CD1c-positive myeloid dendritic cell (primary cell): Measurements from ENCODE around the gene DNLZ.
A peak's percentile ranks its signal among the peaks of the same experiment; 100 is the strongest.
"Not testable (repeated sequence)": the region's sequence is repeated elsewhere in the genome, so short reads cannot be mapped to it uniquely, and the experiment has no call there.

Experiments
- DNase-seq: peaks from one replicate; pipeline ENCODE4 v3.0.0-alpha.2; 2016; ENCODE audit errors: extremely low spot score

DNLZ gene

DNA sequence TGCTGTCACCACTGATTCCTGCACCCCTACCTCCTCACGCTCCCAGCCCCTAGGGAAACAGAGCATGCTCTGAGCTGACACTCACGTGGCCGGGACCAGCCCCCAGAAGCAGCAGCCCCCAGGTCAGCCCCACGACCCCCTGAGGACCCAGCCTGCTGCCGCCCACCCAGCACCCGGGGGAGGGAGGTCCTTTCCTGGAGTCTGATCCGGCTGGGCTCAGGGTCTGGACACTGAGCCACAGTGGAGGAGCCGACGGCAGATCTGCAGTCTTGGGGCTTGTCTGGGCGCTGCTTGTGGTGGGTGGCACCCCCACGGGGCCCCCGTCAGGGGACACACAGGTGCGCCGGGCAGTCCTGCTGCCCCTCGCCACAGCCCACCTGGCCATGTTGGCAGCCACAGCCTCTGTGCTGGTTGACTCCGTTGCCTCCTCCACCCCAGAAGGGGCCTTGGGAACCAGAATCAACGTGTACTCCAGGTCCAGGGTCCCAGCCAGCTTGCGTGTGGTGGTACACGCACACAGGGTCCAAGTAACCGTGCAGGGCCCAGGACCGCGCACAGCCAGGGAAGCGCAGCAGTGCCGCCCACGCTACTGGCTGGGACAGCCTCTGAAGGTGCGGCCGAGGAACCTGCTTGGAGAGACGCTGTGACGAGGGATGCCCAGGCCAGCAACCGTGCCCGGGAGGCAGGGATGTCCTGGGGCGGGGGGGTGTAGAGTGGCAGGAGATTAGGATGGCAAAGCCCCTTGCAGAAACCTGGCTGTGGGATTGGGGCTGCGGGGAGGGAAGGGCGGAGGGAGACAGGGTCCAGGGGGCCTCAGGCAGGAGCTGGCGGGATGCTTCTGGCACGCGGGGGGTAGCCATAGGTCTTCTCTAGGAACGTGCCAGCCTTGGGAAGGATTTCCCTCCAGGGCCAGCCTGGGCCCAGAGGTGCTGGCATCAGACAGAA, 3.5 kb downstream of the DNLZ start:
- DNase-seq = no peak

DNA sequence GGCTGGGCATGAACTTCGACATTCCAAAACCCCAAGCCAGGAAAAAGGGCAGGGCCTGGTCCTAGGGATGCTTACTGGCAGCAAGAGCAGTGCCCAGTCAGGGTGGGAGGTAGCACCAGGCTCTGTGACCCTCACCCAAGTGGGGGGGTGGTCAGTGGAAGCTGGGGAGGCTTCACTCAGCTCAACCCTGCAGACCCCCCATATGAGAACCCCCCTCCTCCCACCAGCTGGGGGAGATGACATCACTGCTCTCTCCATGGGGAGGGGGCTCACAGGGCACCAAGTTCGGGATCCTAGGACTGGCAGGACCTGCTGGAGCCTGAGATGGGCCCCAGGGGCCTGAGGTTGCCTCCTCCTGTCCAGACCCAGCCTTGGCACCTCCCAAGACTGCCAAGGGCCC, 4.7 kb downstream of the DNLZ start:
- no peak for DNase-seq

DNA sequence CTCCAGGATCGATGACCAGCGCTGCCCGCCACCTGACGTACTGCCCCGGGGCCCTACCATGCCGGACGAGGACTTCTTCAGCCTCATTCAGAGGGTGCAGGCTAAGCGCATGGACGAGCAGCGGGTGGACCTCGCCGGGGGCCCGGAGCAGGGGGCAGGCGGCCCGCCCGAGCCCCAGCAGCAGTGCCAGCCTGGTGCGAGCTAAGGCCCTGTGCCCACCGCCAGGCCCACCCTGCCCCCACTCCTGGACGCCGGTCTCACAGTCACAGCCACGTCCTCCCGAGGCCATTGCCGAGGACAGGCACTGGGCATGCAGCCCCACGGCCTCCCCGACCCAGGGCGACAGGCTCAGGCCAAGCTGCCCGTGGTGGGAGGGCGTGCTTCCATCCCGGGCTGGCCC, 5.5 kb downstream of the DNLZ start:
- no peak for DNase-seq

DNA sequence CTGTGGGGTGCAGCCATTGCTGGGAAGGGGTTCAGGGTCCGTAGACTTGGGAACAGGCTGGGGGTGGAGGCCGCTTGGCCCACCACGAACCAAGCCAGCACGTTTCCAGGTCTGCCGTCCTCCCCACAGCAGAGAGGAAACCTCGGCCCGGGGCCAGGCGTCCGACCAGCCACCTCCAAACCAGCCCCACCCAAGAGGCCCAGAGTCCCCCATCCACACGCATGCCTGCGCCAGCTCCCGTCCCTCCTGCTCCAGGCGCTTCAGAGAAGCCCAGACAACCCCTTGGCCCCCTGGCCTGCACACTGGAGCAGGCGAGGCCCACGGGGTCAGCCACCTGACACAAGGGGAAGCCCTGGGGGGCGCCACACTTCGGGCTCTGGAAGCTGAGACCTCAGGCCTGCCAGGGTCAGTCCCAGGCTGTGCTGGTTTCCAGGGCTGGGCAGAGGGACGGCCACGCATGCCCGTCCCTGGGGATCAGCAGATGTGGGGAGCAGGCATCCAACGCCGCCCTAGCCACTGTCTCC, 6.3 kb downstream of the DNLZ start:
- no peak for DNase-seq

DNA sequence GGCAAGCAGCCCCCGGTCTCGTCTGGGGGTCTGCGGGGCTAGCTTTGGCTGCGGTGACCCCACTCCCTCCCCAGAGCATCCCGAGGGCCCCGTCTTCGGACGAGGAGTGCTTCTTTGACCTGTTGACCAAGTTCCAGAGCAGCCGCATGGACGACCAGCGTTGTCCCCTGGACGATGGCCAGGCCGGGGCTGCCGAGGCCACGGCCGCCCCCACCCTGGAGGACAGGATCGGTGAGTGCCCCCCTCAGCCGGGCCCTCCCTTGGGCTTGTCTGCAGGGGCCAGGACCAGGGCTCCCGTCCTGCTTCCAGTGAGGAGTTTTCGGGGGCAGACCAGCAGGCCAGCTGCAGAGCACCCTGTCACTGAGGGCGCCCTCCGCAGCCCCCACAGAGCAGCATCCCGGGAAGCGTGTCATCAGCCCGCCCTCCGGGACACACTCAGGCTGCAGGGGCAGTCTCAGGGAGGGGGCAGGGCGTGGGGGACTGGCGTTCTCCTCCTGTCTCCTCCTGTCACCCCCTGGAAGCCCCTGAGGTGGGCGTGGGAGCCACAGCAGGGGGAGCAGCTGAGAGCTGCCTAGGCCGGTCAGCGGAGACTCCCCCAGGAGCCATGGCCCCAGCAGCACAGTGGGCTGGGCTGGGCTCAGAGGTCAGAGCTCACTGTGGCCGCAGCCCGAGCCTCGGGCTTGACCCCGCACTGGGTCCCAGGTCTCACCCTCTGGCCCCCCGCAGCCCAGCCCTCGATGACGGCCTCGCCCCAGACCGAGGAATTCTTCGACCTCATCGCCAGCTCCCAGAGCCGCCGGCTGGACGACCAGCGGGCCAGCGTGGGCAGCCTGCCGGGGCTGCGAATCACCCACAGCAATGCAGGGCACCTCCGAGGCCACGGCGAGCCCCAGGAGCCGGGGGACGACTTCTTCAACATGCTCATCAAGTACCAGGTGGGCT, 7.7 kb downstream of the DNLZ start:
- no peak for DNase-seq

DNA sequence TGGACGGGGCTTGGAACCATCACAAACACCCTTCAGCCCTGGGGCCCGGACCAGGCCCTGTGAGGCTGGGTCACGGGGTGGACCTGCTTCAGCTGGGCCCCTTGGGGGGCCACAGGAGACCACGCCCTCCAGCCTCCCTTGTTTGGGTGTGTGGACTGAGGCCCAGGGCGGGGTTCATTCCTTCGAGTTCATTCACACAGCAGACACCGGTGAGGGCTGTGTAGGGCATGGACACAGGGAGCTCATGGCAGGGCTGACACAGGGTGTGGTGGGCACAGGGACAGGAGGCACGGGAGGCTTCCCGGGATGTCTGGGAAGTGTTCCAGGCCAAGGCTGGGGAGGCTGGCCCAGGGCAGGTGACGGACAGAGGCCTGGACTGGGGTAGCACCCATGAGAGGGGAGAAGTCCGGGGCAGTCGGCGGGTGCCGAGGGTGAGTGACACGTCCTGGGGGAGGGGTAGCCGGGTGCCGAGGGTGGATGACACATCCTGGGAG, 8.9 kb downstream of the DNLZ start:
- DNase-seq = no peak

DNA sequence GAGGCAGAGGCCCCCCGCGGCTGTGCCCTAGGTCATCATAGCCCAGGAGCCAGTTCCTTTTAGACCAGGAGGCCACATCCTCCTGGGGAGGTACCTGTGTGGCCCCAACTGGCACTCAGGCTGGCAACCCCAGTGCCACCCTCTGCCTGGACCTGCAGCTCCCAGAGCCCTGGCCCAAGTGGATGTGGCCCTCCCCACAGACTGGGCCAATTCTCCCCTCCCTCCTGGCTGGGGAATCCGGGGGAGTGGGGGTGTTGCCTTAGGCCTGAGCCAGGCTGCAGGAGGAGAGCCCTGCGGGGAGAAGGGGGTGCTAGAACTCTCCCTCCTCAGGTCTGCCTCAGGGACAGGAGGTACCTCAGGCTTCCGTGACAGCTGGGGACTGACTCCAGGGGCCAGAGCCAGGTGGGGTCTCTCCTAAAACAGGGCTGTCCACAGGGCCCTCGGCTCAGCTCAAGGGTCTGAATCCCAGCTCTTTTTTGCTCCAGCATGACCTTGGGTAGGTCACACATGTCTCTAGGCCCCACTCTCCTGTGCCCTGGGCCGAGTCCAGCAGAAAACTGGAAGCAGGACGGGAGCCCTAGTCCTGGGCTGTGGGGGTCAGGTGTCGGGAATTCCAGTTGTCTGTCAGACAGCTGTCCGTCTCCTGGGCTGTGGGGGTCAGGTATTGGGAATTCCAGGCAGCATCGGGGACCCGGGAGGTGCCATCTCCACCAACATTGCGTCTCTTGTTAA, 9.6 kb downstream of the DNLZ start:
- DNase-seq = no peak

DNA sequence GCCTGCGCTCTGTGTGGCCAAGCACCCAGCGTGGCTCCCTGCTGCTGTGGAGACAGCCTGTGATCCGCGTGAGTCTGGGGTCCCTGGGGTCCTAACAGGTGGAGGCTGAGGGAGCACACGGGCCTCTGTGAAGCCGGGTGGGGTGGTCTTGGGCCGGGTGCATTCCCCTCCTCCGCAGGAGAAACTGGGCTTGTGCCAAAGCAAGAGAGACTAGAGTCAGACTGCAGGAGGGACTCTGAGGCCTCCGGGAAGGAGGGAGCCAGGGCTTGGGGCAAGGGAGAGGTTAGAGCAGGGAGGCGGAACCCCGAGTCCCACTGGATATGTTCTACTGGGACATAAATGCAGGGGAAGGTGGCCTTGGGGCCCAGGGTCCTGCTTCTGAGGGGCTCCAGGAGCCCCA, 10.5 kb downstream of the DNLZ start:
- DNase-seq = no peak

DNA sequence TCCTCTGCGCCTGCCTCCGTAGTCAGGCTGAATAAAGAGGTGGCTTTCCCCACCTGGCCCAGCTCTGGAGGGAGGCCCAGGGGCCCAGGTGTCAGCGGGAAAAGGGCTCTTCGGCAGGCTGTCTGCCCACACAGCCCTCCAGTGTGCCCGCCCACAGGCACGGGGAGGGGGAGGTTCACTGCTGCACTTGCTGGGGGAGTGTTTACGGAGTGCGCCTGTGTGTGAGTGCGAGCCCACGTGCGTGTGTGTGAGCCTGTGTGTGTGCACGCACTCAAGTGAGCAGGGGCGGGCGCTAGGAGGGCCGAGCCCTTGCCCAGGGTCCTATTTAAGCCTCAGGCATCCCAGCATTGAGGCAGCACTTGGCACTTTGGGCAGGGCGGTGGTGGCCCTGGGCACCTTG, 10.9 kb downstream of the DNLZ start:
- DNase-seq = no peak

DNA sequence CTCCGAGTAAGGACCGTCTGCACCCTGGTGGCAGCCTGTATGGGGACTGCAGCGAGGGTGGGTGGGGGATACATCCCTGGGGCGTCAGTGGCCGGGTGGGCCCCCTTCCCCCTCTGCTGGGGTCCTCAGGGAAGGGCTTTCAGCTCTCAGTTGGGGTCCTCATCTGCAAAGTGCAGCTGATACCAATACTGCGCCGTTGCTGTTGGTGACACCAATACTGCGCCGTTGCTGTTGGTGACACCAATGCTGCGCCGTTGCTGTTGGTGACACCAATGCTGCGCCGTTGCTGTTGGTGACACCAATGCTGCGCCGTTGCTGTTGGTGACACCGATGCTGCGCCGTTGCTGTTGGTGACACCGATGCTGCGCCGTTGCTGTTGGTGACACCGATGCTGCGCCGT, 11.7 kb downstream of the DNLZ start:
- DNase-seq = not testable (repeated sequence)

DNA sequence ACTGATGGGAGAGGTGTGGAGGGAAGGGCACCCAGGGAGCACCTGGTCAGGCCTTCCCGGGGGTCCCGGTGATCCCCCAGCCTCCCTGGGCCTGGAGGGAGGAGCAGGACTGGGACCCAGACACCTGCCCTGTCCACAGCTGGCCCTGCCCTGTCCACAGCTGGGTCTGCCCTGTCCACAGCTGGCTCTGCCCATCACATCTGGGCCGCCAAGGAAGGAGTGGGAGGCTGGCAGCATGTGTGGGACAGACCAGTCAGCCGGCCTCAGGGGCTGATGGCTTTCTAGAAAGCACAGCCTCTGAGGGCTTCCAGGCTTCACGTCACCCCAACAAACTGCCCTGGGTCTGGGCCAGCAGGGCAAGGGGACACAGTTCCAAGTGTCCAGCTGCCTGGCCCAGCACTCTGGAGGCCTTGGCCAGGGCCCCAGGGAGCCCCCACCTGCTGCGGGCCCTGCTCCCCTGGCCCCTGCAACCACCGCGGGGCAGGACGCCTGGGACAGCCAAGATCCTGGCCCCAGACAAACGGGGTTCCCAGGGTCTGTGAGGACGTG, 12.2 kb downstream of the DNLZ start:
- no peak for DNase-seq

DNA sequence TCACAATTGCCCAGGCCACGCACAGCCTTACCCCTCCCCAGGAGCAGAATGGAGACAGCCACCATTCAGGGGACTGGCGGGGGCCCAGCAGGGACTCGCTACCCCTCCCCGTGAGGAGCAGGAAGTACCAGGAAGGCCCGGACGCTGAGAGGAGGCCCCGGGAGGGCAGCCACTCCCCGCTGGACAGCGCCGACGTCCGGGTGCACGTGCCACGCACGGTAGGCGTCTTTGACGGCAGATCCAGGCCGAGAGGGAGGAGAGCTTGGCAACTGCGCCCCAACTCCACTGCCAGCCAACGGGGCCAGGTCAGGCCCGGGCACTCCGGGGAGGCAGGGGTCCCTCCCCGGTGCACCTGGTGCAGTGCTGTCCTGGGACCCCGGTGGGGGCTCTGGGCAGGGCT, 14.0 kb downstream of the DNLZ start:
- no peak for DNase-seq

DNA sequence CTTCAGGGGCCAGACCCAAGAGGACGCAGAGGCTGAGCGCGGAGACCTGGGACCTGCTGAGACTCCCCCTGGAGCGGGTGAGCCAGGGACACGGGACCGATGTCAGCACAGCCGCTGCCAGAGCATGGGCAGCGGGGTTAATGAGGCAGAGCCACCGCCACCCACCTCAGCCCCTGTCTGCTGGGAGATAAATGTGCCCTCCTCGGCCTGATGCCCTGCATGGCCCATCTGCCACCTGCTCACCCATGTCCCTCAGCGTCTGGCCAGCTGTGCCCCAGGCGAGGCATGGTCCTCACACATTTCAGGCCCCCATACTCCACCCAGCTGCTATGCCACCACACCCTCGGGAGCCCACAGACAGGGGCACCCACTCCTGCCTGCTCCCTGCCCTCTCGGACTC, 14.9 kb downstream of the DNLZ start:
- no peak for DNase-seq

DNA sequence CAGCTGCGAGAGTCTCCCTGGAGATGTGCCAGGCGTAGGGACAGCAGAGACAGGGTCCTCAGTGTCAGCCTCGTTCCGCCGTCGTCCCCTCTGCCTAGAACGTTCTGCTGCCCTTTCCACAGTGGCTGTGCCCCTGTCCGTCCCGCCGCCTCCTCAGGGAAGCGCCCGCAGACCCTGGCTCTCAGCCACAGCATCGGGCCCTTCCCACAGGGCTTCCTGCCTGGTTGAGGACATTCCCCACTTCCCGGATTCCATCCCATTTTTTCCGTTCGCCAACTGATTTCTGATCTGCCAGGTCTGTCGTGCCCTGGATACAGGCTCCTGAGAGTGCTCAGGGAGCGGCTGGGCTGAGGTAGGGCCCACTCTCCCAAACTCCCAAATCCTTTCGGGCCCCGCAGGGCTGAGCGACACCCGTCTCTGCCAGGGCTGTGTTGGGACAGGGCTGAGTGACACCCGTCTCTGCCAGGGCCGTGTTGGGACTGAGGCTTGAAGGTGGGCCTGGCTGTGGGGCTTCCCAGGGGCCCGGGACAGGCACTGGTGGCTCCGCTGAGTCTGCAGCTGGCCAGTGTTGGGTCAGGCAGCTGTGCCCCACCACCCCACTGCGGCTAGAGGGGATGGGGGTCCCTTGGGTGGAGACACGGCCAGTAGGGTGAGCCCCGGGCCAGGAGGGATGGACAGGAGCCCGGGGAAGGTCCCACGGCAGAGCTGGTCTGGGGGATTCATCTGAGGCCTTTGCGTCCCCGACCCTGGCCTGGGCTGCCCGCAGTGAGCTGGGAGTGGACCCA, 15.9 kb downstream of the DNLZ start:
- no peak for DNase-seq

DNA sequence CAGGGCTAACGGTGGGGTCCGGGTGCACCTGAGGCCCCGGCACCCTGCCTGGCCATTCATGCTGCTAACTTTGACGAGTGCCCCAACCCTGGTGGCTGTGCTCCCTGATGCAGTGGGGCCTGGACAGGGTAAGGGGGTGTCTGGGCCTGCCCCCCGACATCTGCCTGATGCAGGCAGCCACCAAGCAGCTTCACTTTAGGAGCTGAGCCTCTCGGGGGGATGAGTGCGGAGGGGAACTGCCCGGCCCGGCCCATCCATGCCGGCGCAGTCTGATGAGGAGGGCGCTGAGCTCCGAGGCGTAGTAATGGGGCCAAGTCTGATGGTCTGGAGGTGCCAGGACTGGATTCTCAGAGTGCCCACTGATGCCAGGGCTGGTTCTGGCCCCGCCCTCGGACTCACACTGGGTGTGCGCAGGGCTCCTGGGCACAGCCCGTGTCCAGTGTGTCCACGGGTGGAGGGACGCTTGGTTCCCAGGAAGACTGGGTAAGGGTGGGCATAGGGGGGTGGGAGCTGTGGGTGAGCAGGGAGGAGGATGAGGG, 16.5 kb downstream of the DNLZ start:
- DNase-seq = no peak

DNA sequence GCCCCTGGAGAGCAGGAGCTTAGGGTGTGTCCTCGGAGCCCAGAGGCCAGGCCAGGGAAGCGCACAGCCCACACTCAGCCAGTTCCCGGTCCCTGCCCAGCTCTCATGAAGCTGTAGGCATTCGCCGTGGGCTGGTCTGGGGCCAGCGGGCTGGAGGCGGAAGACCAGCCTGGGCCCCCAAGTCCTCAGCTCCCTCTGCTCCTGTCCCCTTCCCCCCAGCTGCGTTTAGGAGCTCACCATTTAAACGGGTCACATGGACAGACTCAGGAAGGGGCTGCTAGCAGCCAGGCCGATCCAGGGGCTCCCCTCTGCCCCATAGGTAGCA, 17.4 kb downstream of the DNLZ start:
- DNase-seq = no peak

DNA sequence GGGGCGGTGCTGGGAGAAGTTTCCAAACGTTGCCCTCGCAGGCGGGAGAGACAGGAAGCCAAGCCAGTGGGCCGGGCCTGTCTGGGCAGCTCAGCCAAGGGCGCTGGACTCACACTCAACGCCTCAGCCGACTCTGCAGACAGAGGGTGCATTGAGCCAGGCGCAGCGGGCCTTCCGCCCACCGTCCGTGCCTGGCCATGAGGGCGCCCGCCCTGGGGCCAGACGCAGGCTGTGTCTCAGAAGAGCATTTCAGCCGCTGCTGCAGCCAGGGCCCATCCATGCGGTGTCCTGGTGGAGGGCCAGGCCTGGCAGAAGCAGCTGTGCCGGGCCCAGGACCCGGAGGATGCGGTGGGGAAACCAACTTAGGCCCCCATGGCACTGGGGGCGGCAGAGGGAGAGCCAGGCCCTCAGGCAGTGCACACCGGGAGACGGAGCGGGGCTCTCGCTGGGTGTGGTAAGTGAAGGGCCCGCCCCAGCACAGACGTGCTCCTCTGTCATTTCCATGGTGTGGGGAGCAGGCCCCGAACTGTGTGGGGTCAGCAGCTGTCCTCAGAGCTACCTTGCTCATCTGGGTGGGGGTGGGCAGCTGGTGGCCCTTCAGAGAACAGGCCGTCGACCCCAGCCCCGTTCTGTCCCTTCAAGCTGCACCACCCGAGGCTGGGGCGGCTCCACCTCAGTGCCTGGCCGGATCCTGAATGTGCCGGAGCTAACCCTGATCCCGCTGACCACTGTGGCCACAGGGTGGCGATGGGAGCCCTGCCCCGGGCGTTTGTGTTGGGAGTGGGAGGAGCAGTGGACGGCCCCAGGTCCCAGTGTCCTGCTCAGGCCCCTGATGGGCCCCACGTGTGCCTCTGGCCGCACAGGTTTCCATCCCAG, 18.0 kb downstream of the DNLZ start:
- peak; percentile 13 for DNase-seq

DNA sequence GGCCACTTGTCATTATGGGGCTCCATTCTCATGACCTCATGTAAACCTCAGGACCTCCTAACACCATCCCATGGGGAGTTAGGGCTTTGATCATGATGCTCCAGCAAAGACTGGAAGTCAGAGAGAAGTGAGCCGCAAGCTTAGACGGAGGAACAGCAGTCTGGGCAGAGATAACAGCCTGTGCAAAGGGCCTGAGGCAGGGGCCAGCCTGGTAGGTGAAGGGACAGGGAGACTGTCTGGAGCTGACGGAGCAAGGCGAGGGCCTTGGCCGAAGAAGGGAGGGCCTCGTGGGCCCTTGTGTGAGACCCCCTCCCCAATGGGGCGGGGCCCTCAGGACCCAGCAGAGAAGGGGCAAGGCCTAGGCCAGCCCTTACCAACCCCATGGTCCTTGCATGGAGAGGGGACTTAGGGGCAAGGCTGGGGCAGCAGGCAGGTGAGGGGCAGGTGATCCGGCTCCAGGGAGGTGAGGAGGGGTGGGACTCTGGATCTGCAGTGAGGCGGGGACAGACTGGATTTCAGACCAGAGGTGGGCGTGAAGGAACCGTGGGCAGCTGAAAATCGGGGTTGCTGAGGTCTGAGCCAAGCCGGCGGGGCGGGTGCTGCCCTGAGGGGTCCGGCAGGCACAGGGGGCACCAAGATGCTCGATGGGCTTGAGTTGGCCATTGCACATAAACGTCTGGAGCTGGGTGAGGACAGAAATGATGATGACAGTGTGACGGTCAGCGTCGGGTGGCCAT, 18.8 kb downstream of the DNLZ start:
- no peak for DNase-seq

DNA sequence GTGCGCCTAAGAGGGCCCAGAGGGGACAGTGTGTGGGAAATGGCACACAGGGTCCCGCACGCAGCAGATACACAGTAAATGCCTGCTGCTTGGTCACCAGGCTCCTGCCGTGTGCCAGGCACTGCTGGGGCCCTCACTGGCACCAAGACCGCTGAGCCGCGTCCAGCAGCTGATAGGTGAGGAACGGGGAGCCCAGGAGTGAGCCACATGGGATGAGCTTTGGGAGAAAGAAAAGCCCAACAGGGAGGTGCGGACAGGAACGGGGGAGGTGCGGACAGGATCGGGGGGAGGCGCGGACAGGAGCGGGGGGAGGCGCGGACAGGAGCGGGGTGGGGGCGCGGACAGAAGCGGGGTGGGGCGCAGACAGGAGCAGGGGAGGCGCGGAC, 19.7 kb downstream of the DNLZ start:
- DNase-seq = no peak
